ENCODE data around the gene NDP. TPM values are rescaled to one million over a fixed set of nuclear protein-coding genes. Genes with fewer than 3 reads are reported as not detected.

The NDP gene, protein sequence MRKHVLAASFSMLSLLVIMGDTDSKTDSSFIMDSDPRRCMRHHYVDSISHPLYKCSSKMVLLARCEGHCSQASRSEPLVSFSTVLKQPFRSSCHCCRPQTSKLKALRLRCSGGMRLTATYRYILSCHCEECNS
- total RNA-seq = 3.7 TPM

GRCh38 chrX:43973249-43974099 lies at the start of gene NDP:
Gene NDP (minus strand): TSS chrX:43973390. CDS start chrX:43958645, 14,745 bp downstream.
- Histone ChIP-seq H3K4me1 (peaks cover 5% of the 10 kb centered on the region), H3K4me3 (peak within 1 kb of the TSS; percentile 33), H3K27me3 (no peaks in the 10 kb centered on the region), H3K36me3 (no peaks in the 10 kb centered on the region), H3K27ac (no peak within 1 kb of the TSS), H3K9me3 (no peaks in the 10 kb centered on the region)
- TF ChIP-seq CTCF (IDR thresholded peaks at IDR 0.05) (no peak), POLR2AphosphoS5 (IDR thresholded peaks at IDR 0.05; ENCODE audit: insufficient read depth in 1 of 2, low read depth in 1 of 2) (no peak), POLR2A (IDR thresholded peaks at IDR 0.05) (no peak)
- no peak for DNase-seq (ENCODE audit: extremely low spot score in 2 of 2)
- intact Hi-C loops (cut with DNase I) = no loop called here

GRCh38 chrX:44022964-44023363 lies 49.8 kb upstream of the NDP start:
- DNase-seq (ENCODE audit: extremely low spot score in 2 of 2) = no peak
- Histone ChIP-seq H3K9me3 (no peaks in the 10 kb centered on the region), H3K27ac (no peak overlapping the region), H3K4me3 (no peak overlapping the region), H3K36me3 (no peaks in the 10 kb centered on the region), H3K4me1 (no peaks in the 10 kb centered on the region), H3K27me3 (no peaks in the 10 kb centered on the region)
- TF ChIP-seq POLR2AphosphoS5 (IDR thresholded peaks at IDR 0.05; ENCODE audit: insufficient read depth in 1 of 2, low read depth in 1 of 2) = no peak
- no peak for TF ChIP-seq CTCF (IDR thresholded peaks at IDR 0.05)
- TF ChIP-seq POLR2A (IDR thresholded peaks at IDR 0.05) = no peak
- intact Hi-C loops (cut with DNase I) = no loop called here

DNA sequence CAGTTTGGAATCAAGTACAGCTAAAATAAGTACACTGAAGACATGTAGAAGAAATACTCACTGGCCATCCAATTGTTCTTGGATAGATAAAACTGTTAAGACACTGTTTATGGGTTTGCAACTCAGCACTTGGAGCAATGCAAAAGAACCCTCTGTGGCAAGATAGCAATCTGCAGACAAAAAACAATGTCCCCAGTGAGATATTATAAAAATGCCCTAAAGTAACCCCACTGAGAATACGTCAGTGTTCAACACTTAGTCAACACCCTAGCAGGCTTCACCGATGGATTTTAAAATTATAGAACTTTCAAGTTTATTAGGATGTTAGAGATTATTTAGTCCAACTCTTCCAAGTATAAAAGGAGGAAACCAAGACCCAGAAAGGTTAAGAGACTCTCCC lies 47.5 kb upstream of the NDP start:
- Histone ChIP-seq H3K9me3 (no peaks in the 10 kb centered on the region), H3K4me1 (no peaks in the 10 kb centered on the region), H3K36me3 (no peaks in the 10 kb centered on the region), H3K27me3 (no peaks in the 10 kb centered on the region), H3K4me3 (no peak overlapping the region), H3K27ac (no peak overlapping the region)
- TF ChIP-seq CTCF (IDR thresholded peaks at IDR 0.05) (no peak), POLR2AphosphoS5 (IDR thresholded peaks at IDR 0.05; ENCODE audit: insufficient read depth in 1 of 2, low read depth in 1 of 2) (no peak), POLR2A (IDR thresholded peaks at IDR 0.05) (no peak)
- intact Hi-C loops (cut with DNase I) = no loop called here
- no peak for DNase-seq (ENCODE audit: extremely low spot score in 2 of 2)

DNA sequence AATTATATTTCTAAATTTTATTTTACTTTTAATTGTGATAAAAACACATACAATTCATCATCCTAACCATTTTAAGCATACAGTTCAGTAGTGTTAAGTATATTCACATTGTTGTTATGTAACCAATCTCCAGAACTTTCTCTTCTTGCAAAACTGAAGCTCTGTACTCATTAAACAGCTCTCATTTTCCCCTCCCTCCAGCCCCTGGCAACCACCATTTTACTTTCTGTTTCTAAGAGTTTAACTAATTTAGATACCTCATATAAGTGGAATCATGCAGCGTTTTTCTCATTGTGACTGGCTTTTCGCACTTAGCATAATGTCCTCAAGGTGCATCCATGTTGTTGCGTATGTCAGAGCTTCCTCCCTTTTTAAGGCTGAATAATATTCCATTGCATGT lies 46.7 kb upstream of the NDP start:
- Histone ChIP-seq H3K4me1 (no peaks in the 10 kb centered on the region), H3K27ac (no peak overlapping the region), H3K4me3 (no peak overlapping the region), H3K27me3 (no peaks in the 10 kb centered on the region), H3K9me3 (no peaks in the 10 kb centered on the region), H3K36me3 (no peaks in the 10 kb centered on the region)
- DNase-seq (ENCODE audit: extremely low spot score in 2 of 2) = no peak
- intact Hi-C loops (cut with DNase I) = no loop called here
- TF ChIP-seq CTCF (IDR thresholded peaks at IDR 0.05) (no peak), POLR2A (IDR thresholded peaks at IDR 0.05) (no peak)

- no peaks in the 10 kb centered on the region for H3K27me3 ChIP-seq
- H3K36me3 ChIP-seq = no peaks in the 10 kb centered on the region
- H3K27ac ChIP-seq = no peak overlapping the region
- no peak overlapping the region for H3K4me3 ChIP-seq
- DNase-seq (ENCODE audit: extremely low spot score in 2 of 2) = no peak
- H3K9me3 ChIP-seq = no peaks in the 10 kb centered on the region
- intact Hi-C loops (cut with DNase I) = no loop called here
- no peaks in the 10 kb centered on the region for H3K4me1 ChIP-seq
- TF ChIP-seq CTCF (IDR thresholded peaks at IDR 0.05) (no peak), POLR2A (IDR thresholded peaks at IDR 0.05) (no peak), POLR2AphosphoS5 (IDR thresholded peaks at IDR 0.05; ENCODE audit: insufficient read depth in 1 of 2, low read depth in 1 of 2) (no peak)
These were observed 44.5 kb upstream of the NDP start for GRCh38 chrX:44017676-44018075.
